DMS 273 (cell line): ENCODE results near the gene KDM8.
"Not testable (repeated sequence)": the region's sequence is repeated elsewhere in the genome, so short reads cannot be mapped to it uniquely, and the experiment has no call there.

Experiments
- DNase-seq: peaks from one replicate; lab custom pipeline; 2025; ENCODE audit not compliant: unreplicated experiment; lab: John Stamatoyannopoulos, UW

The KDM8 gene

DNA sequence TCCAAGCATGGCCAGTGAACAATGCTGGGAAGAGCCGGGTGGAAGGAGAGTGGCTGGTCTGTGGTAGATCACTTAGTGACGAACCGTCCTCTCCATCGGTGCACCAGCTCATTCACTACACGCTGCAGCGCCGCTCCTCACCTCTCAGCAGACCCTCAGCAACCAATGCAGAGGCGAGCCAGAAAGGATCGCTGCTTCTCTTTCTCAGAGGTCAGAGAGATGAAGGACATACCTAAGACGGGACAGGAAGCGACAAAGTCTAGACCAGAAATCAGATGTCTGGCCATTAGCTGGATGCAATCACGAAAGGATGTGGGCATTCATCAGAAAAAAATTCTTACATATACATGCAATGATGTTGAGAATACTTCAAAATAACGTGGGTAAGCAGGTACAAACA lies 38.3 kb downstream of the KDM8 start:
- DNase-seq, result no peak

DNA sequence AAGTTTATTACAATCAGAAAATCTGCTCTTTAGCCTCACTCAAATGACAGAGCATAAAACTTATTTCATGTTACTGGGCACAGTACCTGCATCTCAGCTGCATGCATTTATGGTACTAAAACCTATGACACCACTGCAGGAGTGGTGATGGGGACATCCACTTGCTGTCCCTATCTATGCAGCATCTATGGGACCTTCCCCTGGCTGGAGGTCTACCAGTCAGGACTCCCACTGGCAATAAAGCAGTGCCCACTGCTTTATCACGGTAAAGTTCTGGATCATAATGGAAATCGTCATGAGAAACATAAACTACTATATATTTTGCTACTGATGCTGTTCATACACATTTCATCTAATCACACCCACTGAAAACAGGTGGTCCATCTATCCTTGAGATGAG lies 39.1 kb downstream of the KDM8 start:
- no peak for DNase-seq

DNA sequence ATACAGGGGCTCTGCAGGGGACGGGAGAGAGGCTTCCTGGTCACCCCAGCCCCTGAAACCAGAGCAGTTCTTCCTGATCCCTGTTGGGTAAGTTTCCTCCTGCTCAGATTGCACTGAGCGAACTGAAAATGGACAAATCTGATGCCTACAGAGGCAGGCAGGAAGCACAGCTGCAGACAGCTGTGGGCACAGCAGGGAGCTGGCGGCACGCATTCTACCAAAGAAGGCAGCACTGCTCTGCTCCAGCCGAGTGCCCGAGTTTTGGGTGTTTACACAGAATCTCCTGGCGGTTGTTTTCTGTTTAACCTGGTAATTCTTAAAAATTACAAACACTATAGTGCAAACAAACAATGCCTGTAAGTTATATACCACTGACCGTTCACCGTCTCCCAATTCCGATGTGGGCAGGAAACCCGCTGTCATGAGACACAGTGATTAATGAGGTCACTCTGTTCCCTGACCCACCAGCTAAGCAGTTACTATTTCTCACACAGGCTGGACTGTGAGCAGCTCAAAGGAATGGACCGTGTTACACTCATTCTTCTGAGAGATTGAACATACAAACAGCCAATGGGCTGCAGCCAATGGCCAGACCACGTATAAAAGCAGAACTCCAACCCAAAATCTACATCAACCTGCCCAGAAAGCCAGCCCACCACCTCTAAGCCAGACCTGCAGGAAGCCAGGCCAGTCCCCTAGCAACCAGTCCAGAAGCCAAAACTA lies 39.7 kb downstream of the KDM8 start:
- DNase-seq, result peak; percentile 76

DNA sequence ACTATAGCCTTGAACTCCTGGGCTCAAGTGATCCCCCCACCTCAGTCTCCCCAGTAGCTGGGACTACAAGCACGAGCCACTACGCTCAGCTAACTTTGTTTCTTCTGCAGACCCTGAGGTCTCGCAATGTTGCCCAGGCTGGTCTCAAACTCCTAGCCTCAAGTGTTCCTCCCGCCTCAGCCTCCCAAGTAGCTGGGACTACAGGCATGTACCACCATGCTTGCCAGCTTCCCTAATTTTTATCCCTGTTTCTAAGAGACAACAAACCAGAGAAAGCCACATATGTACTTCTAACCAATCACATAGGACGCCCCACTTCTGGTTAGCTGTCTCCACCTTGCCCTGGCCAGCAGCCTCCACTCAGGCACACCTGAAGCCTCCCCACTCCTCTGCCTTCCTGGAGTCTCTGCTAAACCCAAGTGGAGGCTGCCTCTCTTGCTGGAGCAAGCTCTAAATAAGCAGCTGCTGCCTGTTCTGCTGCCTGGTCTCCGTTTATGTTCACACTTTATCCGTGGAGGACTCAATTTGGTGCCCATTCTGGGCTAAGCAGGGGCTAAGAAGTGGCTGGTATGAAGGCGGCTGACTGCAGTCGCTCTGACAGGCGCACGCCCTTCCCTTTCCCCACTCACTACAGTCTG lies 40.5 kb downstream of the KDM8 start:
- no peak for DNase-seq

DNA sequence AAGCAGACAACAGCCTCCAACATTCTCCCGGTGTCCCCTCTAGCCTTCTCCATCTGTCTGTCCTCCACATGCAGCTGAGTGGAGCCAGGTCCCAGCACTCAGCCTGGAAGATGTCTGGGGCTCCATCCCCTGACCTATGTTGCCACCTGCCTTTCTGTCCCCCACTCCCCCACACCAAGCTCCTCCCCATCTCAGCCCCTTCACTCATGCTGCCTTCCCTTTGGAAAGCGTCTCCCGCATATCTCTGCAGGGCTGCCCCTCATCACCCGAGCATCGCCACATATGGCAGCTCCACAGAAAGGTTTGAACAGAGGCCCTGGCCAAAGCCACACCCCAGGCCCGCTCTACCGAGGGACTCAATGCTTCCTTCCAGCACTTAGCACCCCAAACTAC lies 41.0 kb downstream of the KDM8 start:
- no peak for DNase-seq

DNA sequence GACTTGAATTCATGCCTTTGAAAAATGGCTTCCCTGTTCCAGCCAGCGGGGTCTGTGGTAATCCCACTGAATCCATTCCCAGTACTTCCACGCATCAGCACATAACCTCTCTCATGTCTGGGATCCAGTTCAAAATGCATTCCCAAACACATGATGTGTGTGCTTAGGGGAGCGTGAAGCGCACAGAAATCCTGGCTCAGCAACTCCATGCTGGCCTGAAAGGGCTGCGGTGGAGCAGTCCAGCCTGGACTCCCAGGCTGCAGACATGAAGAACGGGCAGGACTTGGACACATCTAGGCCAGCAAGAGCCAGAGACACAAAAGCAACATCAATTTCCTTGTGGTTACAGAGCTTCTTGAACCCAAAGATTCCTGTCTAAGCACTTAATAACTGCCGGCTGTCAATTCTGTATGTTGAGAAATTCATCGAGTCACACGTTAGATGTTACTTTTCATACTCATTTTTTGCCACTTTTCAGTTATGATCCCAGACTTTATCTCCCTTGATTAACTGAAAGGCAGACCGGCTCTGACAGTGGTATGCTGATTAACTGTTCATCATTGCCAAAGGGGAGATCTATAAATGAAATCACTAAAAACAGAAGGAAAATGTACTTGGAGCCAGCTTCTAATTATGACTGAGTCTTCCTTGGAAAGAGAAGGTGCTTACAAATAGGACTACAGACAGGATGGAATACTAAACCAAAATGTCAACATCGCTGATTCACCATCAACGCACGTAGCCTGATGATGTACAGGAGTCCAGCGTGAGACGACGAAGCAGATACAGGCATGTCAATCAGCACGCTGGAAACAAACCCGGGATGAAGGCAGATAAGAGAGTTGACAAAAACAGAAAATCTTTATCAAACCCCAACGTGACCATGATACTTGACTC lies 42.2 kb downstream of the KDM8 start:
- no peak for DNase-seq

DNA sequence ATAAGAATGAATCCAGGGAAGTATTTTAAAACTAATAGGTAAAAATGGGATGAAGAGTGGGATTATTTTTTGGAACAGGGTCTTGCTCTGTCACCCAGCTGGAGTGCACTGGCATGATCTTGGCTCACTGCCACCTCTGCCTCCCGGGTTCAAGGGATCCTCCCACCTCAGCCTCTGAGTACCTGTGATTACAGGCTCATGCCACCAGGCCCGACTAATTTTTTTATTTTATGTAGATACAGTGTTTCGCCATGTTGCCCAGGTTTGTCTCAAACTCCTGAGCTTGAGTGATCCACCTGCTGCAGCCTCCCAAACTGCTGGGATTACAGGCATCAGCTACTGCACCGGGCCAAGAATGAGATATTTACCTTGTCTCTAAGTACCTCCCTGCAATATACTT lies 43.1 kb downstream of the KDM8 start:
- no peak for DNase-seq

DNA sequence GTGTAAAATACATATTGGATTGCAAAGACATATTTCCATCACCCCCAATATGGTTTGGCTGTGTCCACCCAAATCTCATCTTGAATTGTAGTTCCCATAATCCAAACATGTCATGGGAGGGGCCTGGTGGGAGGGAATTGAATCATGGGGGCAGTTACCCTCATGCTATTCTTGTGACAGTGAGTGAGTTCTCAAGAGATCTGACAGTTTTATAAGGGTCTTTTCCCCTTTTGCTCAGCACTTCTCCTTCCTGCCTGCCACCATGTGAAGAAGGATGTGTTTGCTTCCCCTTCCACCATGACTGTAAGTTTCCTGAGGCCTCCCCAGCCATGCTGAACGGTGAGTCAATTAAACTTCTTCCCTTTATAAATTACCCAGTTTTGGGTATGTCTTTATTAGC lies 43.8 kb downstream of the KDM8 start:
- DNase-seq, result not testable (repeated sequence)

DNA sequence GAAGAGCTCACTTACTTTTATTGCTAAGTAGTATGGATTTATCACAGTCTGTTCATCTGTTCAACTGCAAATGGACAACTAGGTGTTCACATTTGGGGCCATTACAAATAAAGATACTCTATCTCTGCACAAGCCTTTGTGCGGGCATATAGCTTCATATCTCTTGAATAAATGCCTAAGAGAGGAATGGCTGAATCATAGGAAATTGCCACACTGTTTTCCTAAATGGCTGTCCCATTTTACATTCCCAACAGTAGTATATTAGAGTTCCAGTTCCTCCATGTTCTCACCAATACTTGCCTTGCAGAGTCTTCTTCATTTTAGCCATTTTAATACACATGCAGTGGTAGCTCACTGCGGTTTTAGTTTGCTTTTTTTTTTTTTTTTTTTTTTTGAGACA lies 44.7 kb downstream of the KDM8 start:
- no peak for DNase-seq

DNA sequence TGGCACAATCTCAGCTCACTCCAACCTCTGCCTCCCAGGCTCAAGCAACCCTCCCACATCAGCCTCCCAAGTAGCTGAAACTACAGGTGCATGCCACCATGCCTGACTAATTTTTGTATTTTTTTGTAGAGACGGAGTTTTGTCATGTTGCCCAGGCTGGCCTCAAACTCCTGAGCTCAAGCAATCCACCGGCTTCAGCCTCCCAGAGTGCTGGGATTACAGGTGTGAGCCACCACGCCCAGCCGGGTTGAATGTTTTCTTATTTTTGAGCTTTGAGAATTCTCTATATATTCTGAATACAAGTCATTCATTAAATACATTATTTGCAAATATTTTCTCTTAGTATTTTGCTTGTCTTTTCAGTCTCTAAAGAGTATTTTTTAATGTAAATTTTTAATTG lies 45.6 kb downstream of the KDM8 start:
- DNase-seq, result not testable (repeated sequence)

DNA sequence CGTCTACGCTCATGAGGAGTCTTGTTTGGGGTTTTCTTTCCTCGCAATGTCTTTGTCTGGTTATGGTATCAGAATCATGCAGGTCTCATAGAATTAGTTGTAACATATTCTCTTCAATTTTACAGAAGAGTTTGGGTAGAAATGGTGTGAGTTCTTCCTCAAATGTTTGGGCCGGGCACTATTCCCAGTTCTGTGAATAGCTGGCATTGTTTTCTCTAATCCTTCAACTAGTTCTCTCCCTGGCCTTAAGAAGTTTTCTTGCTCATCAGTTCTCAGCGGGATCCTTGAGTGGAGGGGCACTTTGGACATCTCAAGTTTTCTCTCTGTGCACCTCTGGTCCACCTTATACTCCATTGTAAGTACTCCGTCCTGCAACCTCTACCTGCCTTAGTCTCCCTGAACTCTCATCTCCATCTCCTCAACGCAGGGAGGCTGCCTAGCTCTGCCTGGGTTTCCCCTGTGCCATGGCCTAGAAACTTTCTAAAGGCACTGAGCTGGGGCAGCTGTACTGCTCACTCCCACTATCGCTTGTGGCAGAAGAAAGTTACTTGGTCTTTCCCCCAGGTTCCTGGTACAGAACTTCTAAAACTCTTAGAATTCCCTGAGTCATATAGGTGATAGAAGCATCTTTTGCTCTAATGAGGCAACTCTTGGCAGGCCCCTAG lies 48.3 kb downstream of the KDM8 start:
- no peak for DNase-seq

DNA sequence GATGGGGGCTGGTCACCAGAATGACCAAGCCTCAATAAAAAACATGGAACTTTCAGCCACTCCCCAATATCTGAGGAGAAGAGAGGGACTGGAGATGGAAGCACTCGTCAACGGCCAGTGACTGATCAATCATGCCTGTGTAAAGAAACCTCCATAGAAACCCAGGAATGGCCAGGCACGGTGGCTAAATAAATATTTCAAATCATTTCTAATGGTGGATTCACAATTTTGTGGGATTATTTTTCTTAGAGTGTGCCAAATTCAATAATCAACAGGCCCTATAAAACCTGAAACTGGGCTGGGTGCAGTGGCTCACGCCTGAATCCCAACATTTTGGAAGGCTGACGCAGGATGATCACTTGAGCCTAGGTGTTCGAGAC lies 48.9 kb downstream of the KDM8 start:
- DNase-seq, result no peak

DNA sequence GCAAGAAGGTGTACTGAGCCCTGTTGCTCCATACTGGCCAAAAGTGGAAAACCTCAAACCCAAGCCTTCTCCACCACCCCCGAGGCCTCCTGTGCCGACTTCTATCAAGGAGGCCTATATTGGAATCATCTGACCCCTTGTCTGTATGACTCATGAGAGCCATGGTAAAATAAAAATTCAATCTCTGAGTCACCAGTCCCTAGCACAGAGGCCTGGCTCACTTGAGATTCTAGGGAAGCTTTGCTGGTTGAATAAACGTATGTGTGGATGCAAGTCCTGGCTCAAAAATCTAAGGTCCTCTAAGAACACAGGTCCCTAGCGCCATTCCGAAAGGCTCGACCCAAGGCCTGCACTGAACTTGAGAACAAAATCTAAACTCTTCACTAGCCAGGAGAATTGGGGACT lies 50.2 kb downstream of the KDM8 start:
- DNase-seq, result no peak

DNA sequence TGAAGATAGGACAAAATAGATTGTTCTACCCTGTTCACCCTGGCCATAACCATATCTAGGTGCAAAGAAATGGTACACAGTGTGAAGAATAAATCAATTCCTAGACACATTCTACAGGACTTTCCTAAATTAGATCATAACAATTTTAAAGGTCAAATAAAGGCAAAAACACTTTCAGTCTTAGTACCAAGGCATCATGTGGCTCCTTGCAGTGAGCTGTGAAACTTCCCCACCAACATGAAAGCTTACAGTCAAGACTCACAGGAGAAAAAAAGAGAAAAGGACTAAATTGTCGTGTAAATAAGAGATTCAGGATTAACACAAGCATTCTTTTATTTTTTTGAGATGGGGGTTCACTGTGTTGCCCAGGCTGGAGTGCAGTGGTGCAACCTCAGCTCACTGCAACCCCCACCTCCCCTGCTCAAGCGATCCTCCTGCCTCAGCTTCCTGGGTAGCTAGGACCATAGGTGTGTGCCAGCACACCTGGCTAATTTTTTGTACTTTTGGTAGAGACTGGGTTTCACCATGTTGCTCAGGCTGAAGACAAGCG lies 51.0 kb downstream of the KDM8 start:
- no peak for DNase-seq

DNA sequence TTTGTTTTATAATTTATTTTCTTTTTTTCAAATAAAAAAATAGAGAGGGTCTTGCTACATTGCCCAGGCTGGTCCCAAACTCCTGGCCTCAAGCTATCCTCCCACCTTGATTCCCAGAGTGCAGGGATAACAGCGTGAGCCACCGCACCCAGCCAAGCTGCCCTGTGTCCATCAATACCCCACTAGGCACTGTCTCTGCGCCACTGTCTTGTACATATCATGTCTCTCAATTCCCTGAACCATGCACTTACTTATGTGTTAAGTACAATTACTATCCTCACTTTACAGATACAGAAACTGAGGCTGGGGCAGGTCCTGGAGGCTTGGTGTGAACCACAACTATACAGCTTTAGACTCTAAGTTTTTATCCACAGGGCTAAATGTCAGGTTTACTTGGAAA lies 53.5 kb downstream of the KDM8 start:
- no peak for DNase-seq

DNA sequence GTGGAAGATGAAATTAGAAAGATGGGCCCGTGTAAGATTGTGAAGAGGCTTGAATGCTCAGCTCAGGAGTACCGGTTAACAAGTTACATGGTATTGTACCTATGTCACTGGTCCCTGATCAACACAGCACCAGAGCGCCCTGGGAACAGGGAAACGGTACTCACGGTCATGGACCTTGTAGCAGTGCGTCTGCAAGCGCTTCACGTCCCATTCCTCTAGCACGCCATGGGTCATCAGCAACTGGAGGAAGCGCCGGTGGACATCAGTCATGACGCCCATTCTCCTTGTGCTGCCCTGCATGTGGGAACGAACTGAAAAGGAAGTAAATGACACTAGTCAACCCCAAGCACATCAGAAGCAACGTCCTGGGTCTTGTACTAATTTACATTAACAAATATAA lies 53.9 kb downstream of the KDM8 start:
- DNase-seq, result no peak

DNA sequence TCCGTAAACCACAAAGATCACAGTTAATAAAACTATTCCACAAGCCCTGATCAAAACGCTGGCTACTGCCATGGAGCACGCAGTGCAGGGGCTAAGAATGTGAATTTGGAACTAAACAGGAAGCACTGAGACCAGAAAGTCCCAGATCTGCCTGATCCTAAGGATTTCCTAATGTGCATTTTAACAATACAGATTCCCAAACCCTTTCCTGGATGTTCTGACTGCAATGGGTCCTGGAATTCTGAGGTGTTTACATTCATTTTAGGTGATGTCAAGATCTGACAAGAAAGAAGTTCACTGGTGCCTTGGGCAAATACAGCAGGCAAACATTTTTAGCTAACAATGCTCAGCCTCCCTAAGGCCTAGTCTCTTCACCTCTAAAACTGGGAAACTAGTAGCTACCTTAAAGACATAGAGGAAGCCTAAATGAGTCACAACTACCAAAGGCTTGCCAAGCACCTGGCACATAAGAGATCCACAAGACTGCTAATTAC lies 55.0 kb downstream of the KDM8 start:
- DNase-seq, result no peak

DNA sequence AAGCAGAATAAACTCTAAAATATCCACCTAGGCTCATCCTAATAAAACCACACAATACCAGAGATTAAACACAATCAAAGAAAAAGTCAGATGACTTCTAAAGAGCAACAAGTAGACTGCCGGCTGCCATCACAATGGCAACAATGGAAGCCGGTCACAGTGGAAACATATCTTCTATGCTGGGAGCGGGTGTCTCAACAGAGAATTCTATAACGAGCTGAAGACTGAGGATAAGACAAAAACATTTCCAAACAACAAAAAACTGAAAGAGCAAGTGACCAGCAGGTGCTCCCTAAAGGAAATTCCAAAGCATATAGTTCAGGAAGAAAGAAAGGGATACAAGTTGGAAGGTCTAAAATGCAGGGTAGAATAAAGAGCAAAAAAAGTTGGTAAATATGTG lies 56.4 kb downstream of the KDM8 start:
- no peak for DNase-seq

DNA sequence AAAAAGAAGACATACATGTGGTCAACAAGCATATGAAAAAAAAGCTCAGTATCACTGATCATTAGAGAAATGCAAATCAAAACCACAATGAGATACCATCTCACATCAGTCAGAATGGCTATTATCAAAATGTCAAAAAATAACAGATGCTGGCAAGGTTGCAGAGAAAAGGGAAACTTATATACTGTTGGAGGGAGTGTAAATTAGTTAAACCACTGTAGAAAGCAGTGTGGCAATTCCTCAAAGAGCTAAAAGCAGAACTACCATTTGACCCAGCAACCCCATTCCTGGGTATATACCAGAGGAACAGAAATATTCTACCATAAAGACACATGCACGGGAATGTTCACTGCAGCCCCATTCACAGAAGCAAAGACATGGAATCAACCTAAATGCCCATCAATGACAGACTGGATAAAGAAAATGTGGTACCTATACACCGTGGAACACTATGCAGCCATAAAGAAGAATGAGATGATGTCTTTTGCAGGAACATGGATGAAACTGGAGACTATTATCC lies 59.6 kb downstream of the KDM8 start:
- DNase-seq, result not testable (repeated sequence)

DNA sequence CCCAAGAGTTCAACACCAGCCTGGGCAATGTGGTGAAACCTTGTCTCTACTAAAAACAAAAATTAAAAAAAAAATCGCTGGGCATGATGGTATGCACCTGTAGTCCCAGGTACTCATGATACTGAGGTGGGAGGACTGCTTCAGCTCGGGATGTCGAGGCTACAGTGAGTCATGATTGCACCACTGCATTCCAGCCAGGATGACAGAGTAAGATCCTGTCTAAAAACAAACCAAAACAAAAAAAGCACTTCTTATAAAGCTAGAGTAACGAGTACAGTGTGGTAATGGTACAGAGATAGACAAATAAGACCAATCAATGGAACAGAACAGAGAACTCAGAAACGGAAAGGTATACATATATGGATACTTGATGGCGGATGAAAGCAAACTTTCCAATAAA lies 60.8 kb downstream of the KDM8 start:
- no peak for DNase-seq

DNA sequence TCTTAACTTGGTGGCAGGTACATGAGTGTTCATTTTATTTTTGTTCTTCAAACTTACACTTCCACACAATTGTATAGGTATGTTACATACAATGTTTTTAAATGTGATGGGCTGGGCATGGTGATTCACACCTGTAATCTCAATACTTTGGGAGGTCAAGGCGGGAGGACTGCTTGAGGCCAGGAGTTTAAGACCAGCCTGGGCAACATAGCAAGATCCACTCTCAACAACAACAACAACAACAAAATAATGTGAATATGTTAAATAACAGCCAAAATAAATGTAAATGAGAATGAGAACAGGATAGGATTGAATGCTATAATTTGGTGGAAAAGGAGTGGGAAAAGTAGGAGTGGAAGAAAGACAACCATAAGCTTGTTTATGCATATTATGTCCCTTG lies 62.7 kb downstream of the KDM8 start:
- no peak for DNase-seq
